HepG2 (cell line): ENCODE results near the gene SIRPA. TPM values are rescaled to one million over a fixed set of nuclear protein-coding genes. Genes with fewer than 3 reads are reported as not detected.
A peak's percentile ranks its signal among the peaks of the same experiment; 100 is the strongest.

Experiments
- ATAC-seq: fragments of 200-7000 bp; cut with Tn5 transposase; 3 replicates; pipeline ENCODE4 v1.9.1; 2020; ENCODE audit warnings: mild to moderate bottlenecking, moderate library complexity
- Bru-seq: library from RNA; stranded (reverse); fragments of 400-500 nt; gene quantifications from one replicate; lab custom pipeline; 2021; lab: Mats Ljungman, UMichigan
- BruChase-seq, 2 experiments: library from RNA; stranded (reverse); fragments of 400-500 nt; gene quantifications; one replicate each; lab custom pipeline; 2021; lab: Mats Ljungman, UMichigan
- BruUV-seq: library from RNA; stranded (reverse); fragments of 400-500 nt; replicated peaks from 2 replicates; lab custom pipeline; 2021; lab: Mats Ljungman, UMichigan
- CTCF ChIA-PET: fragments of 300-600 bp; formaldehyde crosslinking; extraction: SDS; loops from one replicate; lab custom pipeline; 2021; ENCODE audit warnings: low total read pairs, inconsistent platforms, low intra/inter-chr PET ratio; lab: Yijun Ruan, JAX
- POLR2A ChIA-PET: fragments of 350-600 bp; sonication (Branson Sonifier 250); formaldehyde crosslinking; loops from one replicate; lab custom pipeline; 2020; ENCODE audit warnings: antibody characterized with exemption, inconsistent platforms; lab: Yijun Ruan, JAX
- DNase-seq: peaks from one replicate; pipeline ENCODE4 v3.0.0-alpha.2; 2015; ENCODE audit warnings: low spot score
- FAIRE-seq: peaks from 3 replicates; lab custom pipeline; 2011; peaks lifted over from hg19 to GRCh38; lab: Jason Lieb, UNC
- H2AFZ ChIP-seq: one replicate; pipeline ENCODE4 v1.6.1; 2011; ENCODE audit warnings: low read length, inconsistent platforms
- H3K27ac ChIP-seq: fragments of 300-600 bp; 3 replicates; pipeline ENCODE4 v1.8.0; 2011; ENCODE audit warnings: mixed run types, mild to moderate bottlenecking, mixed read lengths, low read length, inconsistent platforms; ENCODE audit not compliant: insufficient read depth; ENCODE audit errors: extremely low read length
- H3K27me3 ChIP-seq, 2 experiments: fragments of 200-600 bp in 1 of 2; 2 replicates in 1 of 2; 3 replicates in 1 of 2; pipeline versions ENCODE4 v1.6.0 to v1.8.0; 2011; ENCODE audit warnings: low read length in 2 of 2, mild to moderate bottlenecking in 2 of 2, moderate library complexity in 2 of 2, inconsistent platforms in 1 of 2; ENCODE audit not compliant: insufficient read depth in 2 of 2, control insufficient read depth in 1 of 2
- H3K36me3 ChIP-seq, 2 experiments: fragments of 200-600 bp in 1 of 2; replicated peaks in 1 of 2; 2 replicates in 1 of 2; 3 replicates in 1 of 2; pipeline versions ENCODE4 v1.5.1 to v1.8.0; 2011; ENCODE audit warnings: low read length in 2 of 2, inconsistent platforms in 1 of 2; ENCODE audit not compliant: insufficient read depth in 2 of 2, control insufficient read depth in 1 of 2
- H3K4me1 ChIP-seq: 2 replicates; pipeline ENCODE4 v1.5.1; 2012; ENCODE audit warnings: low read length, inconsistent platforms; ENCODE audit not compliant: insufficient read depth
- H3K4me2 ChIP-seq: 2 replicates; pipeline ENCODE4 v1.6.0; 2011; ENCODE audit warnings: low read depth, low read length, inconsistent platforms
- H3K4me3 ChIP-seq, 3 experiments: fragments of 200-600 bp in 1 of 3; sonication (generic), shearing (Covaris generic) in 1 of 3; replicated peaks in 1 of 3; 2 replicates each; pipeline ENCODE4 v1.5.1; 2011 to 2016; ENCODE audit warnings: low read length in 3 of 3, inconsistent platforms in 2 of 3, low read depth in 2 of 3, mild to moderate bottlenecking in 2 of 3, control low read depth in 1 of 3, mixed read lengths in 1 of 3; ENCODE audit not compliant: insufficient read depth in 1 of 3
- H3K79me2 ChIP-seq: one replicate; pipeline ENCODE4 v1.6.1; 2011; ENCODE audit warnings: low read length, inconsistent platforms; ENCODE audit not compliant: insufficient read depth
- H3K9ac ChIP-seq: 2 replicates; pipeline ENCODE4 v1.6.0; 2011; ENCODE audit warnings: mild to moderate bottlenecking, low read depth, low read length, inconsistent platforms; ENCODE audit not compliant: insufficient read depth
- H3K9me3 ChIP-seq: 2 replicates; pipeline ENCODE4 v1.5.1; 2012; ENCODE audit warnings: mild to moderate bottlenecking, low read length
- H4K20me1 ChIP-seq: 2 replicates; pipeline ENCODE4 v1.6.0; 2011; ENCODE audit warnings: inconsistent platforms, mild to moderate bottlenecking, low read length, moderate library complexity; ENCODE audit not compliant: insufficient read depth
- CCAR2 ChIP-seq: fragments of 200-400 bp; formaldehyde crosslinking; optimal IDR thresholded peaks from 2 replicates; pipeline ENCODE3; 2018; ENCODE audit warnings: low read depth, mild to moderate bottlenecking, low read length, moderate library complexity
- HNRNPK ChIP-seq: fragments of 200-400 bp; formaldehyde crosslinking; IDR thresholded peaks from 2 replicates; pipeline ENCODE4 v1.6.1; 2018; ENCODE audit warnings: low read length, low read depth, moderate library complexity, mild to moderate bottlenecking; ENCODE audit not compliant: poor library complexity, severe bottlenecking
- HNRNPLL ChIP-seq: fragments of 200-400 bp; formaldehyde crosslinking; IDR thresholded peaks from 2 replicates; pipeline ENCODE4 v1.6.1; 2017; ENCODE audit warnings: mild to moderate bottlenecking, low read depth, low read length; ENCODE audit not compliant: poor library complexity, severe bottlenecking
- MAZ ChIP-seq, 2 experiments: sonication (generic) in 1 of 2; formaldehyde crosslinking in 1 of 2; IDR thresholded peaks; 2 replicates each; pipeline versions ENCODE4 v1.5.0 to v1.6.1; 2012 to 2020; ENCODE audit warnings: low read depth in 2 of 2, mild to moderate bottlenecking in 2 of 2, borderline replicate concordance in 1 of 2, improper control_type of control experiment in 1 of 2, low read length in 1 of 2, missing genetic modification reagents in 1 of 2, moderate library complexity in 1 of 2
- PCBP1 ChIP-seq: fragments of 200-400 bp; formaldehyde crosslinking; IDR thresholded peaks from 2 replicates; pipeline ENCODE4 v1.6.1; 2017; ENCODE audit warnings: mild to moderate bottlenecking, low read depth, low read length, borderline replicate concordance
- PCBP2 ChIP-seq: fragments of 200-400 bp; formaldehyde crosslinking; optimal IDR thresholded peaks from 2 replicates; pipeline ENCODE3; 2018; ENCODE audit warnings: low read length, low read depth; ENCODE audit not compliant: poor library complexity, severe bottlenecking
- SNAI1 ChIP-seq: sonication (generic); formaldehyde crosslinking; IDR thresholded peaks from 2 replicates; pipeline ENCODE4 v1.5.0; 2020; ENCODE audit warnings: mild to moderate bottlenecking, missing genetic modification reagents, borderline replicate concordance
- ZNF10 ChIP-seq: sonication (generic); formaldehyde crosslinking; IDR thresholded peaks from 2 replicates; pipeline ENCODE4 v1.4.0; 2020; ENCODE audit warnings: mild to moderate bottlenecking, low read depth, missing genetic modification reagents, borderline replicate concordance
- ZNF225 ChIP-seq: sonication (generic); formaldehyde crosslinking; IDR thresholded peaks from 2 replicates; pipeline ENCODE4 v1.4.0; 2020; ENCODE audit warnings: mild to moderate bottlenecking, missing genetic modification reagents
- ZNF510 ChIP-seq: sonication (generic); formaldehyde crosslinking; IDR thresholded peaks from 2 replicates; pipeline ENCODE4 v1.4.0; 2020; ENCODE audit warnings: low read depth, mild to moderate bottlenecking, missing genetic modification reagents
- WGBS: methylation state at CpG from one replicate; pipeline ENCODE4 v1.1.6; 2017; ENCODE audit warnings: low lambda C conversion rate; 5-methylcytosine and 5-hydroxymethylcytosine counted together
- in situ Hi-C: cut with HindIII; loops from 2 replicates; pipeline ENCODE4 v1.10.0; 2017; ENCODE audit warnings: low pct_unique_long_range_greater_than_20kb; ENCODE audit not compliant: extremely low pct_ligation_motif_present
- intact Hi-C: fragments of 100-400 bp; cut with micrococcal nuclease; formaldehyde crosslinking; loops from one replicate; pipeline ENCODE4 v1.10.0; 2022; ENCODE audit not compliant: unreplicated experiment
- long read RNA-seq, 2 experiments: library from RNA in 1 of 2; library from polyadenylated mRNA in 1 of 2; stranded (forward) in 1 of 2; unstranded in 1 of 2; transcript quantifications; one replicate each; pipeline ENCODE4 v2.0.0, GENCODE V29; 2019 to 2022
- polyA minus RNA-seq, 3 experiments: library from RNA; depleted of rRNA, polyadenylated mRNA; stranded (reverse); fragments of >200 nt; gene quantifications; 2 replicates each; pipeline ENCODE4 v1.2.3, GENCODE V29; 2011; ENCODE audit warnings: low replicate concordance in 1 of 3
- polyA plus RNA-seq, 8 experiments: library from polyadenylated mRNA; depleted of rRNA in 3 of 8; stranded (reverse) in 7 of 8; unstranded in 1 of 8; fragments of >200 nt; fragmentation: Illumina TruSeq in 4 of 8; extraction: Trizol in 4 of 8; gene quantifications; 2 replicates each; pipeline versions ENCODE4 v1.2.1 to v1.2.3, GENCODE V29; 2011 to 2016; ENCODE audit warnings: low read depth in 4 of 8, missing spikeins in 1 of 8, mixed read lengths in 1 of 8; ENCODE audit not compliant: insufficient read depth in 1 of 8
- total RNA-seq, 5 experiments: library from RNA; depleted of rRNA; stranded (reverse); fragments of >200 nt; fragmentation: Illumina TruSeq; extraction: Trizol; gene quantifications; 2 replicates each; pipeline ENCODE4 v1.2.3, GENCODE V29; 2016; ENCODE audit warnings: low read depth in 1 of 5
- TF ChIP-seq, protein P1 (sequence below): sonication (generic); formaldehyde crosslinking; IDR thresholded peaks from 2 replicates; pipeline ENCODE4 v1.4.0; 2020; ENCODE audit warnings: mild to moderate bottlenecking, missing genetic modification reagents

SIRPA gene
- 13.1 and 17.6 TPM in 2 replicates for total RNA-seq (2016; rRNA removed; fragmentation: Illumina TruSeq; extraction: Trizol)
- 7.1 and 7.6 TPM in 2 replicates for total RNA-seq (2016; cell fraction: cytosol; rRNA removed; fragmentation: Illumina TruSeq; extraction: Trizol; ENCODE audit: low read depth)
- 12.0 and 17.3 TPM in 2 replicates for total RNA-seq (2016; cell fraction: insoluble cytoplasmic fraction; rRNA removed; fragmentation: Illumina TruSeq; extraction: Trizol)
- total RNA-seq (2016; cell fraction: membrane; rRNA removed; fragmentation: Illumina TruSeq; extraction: Trizol): 23.3 and 25.2 TPM in 2 replicates
- total RNA-seq (2016; cell fraction: nucleus; rRNA removed; fragmentation: Illumina TruSeq; extraction: Trizol): 17.5 and 21.7 TPM in 2 replicates
- 6.8 and 7.2 TPM in 2 replicates for polyA plus RNA-seq (2011; rRNA removed)
- 5.4 and 6.5 TPM in 2 replicates for polyA plus RNA-seq (2011; cell fraction: cytosol; rRNA removed)
- polyA plus RNA-seq (2011; cell fraction: nucleus; rRNA removed): 9.1 and 9.3 TPM in 2 replicates
- polyA plus RNA-seq (2012): 2.7 and 4.8 TPM in 2 replicates
- 20.1 and 21.9 TPM in 2 replicates for polyA plus RNA-seq (2016; cell fraction: cytosol; fragmentation: Illumina TruSeq; extraction: Trizol; ENCODE audit: low read depth)
- 23.3 and 30.2 TPM in 2 replicates for polyA plus RNA-seq (2016; cell fraction: insoluble cytoplasmic fraction; fragmentation: Illumina TruSeq; extraction: Trizol; ENCODE audit: low read depth)
- polyA plus RNA-seq (2016; cell fraction: membrane; fragmentation: Illumina TruSeq; extraction: Trizol; ENCODE audit: low read depth): 44.9 and 45.6 TPM in 2 replicates
- 53.5 and 55.1 TPM in 2 replicates for polyA plus RNA-seq (2016; cell fraction: nucleus; fragmentation: Illumina TruSeq; extraction: Trizol; ENCODE audit: insufficient read depth, low read depth)
- polyA minus RNA-seq (2011; rRNA and poly(A)+ RNA removed; ENCODE audit: low replicate concordance): 0.05 and 6.2 TPM in 2 replicates
- 2.5 and 3.8 TPM in 2 replicates for polyA minus RNA-seq (2011; cell fraction: cytosol; rRNA and poly(A)+ RNA removed)
- 2.4 and 2.6 TPM in 2 replicates for polyA minus RNA-seq (2011; cell fraction: nucleus; rRNA and poly(A)+ RNA removed)
- Bru-seq, nascent RNA: percentile 79 among the genes with signal in this experiment
- BruChase-seq, experiment 1, labeled RNA remaining after a 6-hour chase: percentile 81 among the genes with signal in this experiment
- BruChase-seq, experiment 2, labeled RNA remaining after a 2-hour chase: percentile 78 among the genes with signal in this experiment
- long read RNA-seq, experiment 1, full-length matches to known transcripts: 2 of 10 reads
- long read RNA-seq, experiment 1, partial matches to known transcripts: 1 of 10 reads
- long read RNA-seq, experiment 1, other reads (novel, unspliced or antisense): 7 of 10 reads
- long read RNA-seq, experiment 2, full-length matches to known transcripts: 14 of 88 reads
- long read RNA-seq, experiment 2, partial matches to known transcripts: 37 of 88 reads
- long read RNA-seq, experiment 2, other reads (novel, unspliced or antisense): 37 of 88 reads

DNA sequence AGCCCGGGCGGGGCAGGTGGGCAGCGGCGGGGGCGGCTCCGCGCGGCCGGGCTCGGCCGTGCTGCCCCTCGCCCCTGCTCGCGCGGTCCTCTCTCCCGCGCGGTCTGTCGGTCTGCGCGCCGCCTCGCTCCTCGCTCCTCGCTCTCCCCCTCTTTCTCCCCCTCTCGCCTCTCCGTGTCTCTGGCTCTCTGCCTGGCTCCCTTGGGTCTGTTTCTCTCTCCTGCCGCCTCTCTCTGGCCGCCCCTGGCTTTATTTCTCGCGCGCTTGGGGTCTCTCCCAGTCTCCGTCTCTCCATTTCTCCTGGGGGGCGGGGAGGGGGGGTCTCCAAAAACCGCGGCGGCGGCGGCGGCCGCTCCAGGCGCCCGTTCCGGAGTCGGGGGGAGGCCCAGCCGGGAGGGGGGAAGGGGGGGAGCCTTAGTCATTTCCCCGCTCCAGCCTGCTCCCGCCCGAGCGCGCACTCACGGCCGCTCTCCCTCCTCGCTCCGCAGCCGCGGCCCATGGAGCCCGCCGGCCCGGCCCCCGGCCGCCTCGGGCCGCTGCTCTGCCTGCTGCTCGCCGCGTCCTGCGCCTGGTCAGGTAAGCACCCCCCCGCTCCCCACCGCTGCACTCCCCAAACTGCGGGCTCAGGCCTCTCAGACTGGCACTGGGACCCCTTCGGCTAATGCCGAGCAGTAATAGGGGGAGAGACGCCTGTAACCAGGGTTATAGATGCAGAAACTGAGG lies at the start of gene SIRPA:
SIRPA (plus strand) TSS at position 457 of the 723 bp plus-strand sequence; CDS start at position 498, 41 bp downstream.
- intact Hi-C loops: loop anchor here (5.0 kb wide), 1 partner anchor 197 kb away; no protein-coding TSS in a partner anchor
- in situ Hi-C loops: no loop called here
- BruUV-seq: no TSS peak
- ChIA-PET CTCF (no interaction called here), POLR2A (interaction anchor here (1.3 kb wide), 1 partner anchor 20 kb away, joined by 5 read pairs; no protein-coding TSS in a partner anchor)
- peak; percentile 58 for ATAC-seq
- Histone ChIP-seq H3K9ac (peak within 1 kb of the TSS; percentile 63), H3K9me3 (no peaks in the 10 kb centered on the region), H3K4me3 (peak within 1 kb of the TSS; percentile 70 to 81 (median 76)), H4K20me1 (no peaks in the 10 kb centered on the region; the same call in 1 of the 2 replicates), H3K4me2 (peak within 1 kb of the TSS; percentile 88), H3K79me2 (peaks cover 5% of the 10 kb centered on the region), H2AFZ (no peak within 1 kb of the TSS), H3K36me3 (no peaks in the 10 kb centered on the region), H3K4me1 (peaks cover 62% of the 10 kb centered on the region), H3K27ac (no peak within 1 kb of the TSS), H3K27me3 (peaks cover 11 to 20% of the 10 kb centered on the region in 2 experiments)
- 2% methylated on average over 34 of the region's 74 CpGs for WGBS
- no peak for FAIRE-seq
- no peak for DNase-seq
- peak; percentile 36; the same call in 1 of the 2 replicates for TF ChIP-seq MAZ (IDR thresholded peaks at IDR 0.05; ENCODE audit: borderline replicate concordance, low read depth, low read length)
- no peak for TF ChIP-seq MAZ (CRISPR knock-in tag; IDR thresholded peaks at IDR 0.05; ENCODE audit: low read depth)
- TF ChIP-seq PCBP1: 0 out of 2 replicates have a peak, but pooled peaks have one; percentile 3
- peak; percentile 45 for TF ChIP-seq PCBP2
- no peak for TF ChIP-seq ZNF510
- TF ChIP-seq, protein P1, sequence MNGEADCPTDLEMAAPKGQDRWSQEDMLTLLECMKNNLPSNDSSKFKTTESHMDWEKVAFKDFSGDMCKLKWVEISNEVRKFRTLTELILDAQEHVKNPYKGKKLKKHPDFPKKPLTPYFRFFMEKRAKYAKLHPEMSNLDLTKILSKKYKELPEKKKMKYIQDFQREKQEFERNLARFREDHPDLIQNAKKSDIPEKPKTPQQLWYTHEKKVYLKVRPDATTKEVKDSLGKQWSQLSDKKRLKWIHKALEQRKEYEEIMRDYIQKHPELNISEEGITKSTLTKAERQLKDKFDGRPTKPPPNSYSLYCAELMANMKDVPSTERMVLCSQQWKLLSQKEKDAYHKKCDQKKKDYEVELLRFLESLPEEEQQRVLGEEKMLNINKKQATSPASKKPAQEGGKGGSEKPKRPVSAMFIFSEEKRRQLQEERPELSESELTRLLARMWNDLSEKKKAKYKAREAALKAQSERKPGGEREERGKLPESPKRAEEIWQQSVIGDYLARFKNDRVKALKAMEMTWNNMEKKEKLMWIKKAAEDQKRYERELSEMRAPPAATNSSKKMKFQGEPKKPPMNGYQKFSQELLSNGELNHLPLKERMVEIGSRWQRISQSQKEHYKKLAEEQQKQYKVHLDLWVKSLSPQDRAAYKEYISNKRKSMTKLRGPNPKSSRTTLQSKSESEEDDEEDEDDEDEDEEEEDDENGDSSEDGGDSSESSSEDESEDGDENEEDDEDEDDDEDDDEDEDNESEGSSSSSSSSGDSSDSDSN (CRISPR knock-in tag): peak; percentile 48; the same call in 1 of the 2 replicates
- peak; percentile 59 for TF ChIP-seq HNRNPK
- no peak for TF ChIP-seq SNAI1
- TF ChIP-seq HNRNPLL: peak; percentile 37
- no peak for TF ChIP-seq ZNF10 (CRISPR knock-in tag)
- TF ChIP-seq ZNF225 (CRISPR knock-in tag): 0 out of 2 replicates have a peak, but pooled peaks have one; percentile 23
- no peak for TF ChIP-seq CCAR2
